HG02642 (cell line): ENCODE data around the gene DBP.
"Not testable (repeated sequence)": the region's sequence is repeated elsewhere in the genome, so short reads cannot be mapped to it uniquely, and the experiment has no call there.

ENCODE experiments used
- ATAC-seq: cut with Tn5 transposase; IDR thresholded peaks from one replicate; pipeline ENCODE4 v1.9.1; 2021; ENCODE audit warnings: mild to moderate bottlenecking; ENCODE audit not compliant: unreplicated experiment, poor library complexity

Gene DBP

GRCh38 chr19:48636859-48637448 is at the start of gene DBP:
TSS of gene DBP (minus strand) at chr19:48637379. CDS start at chr19:48636994, 385 bp downstream.
- ATAC-seq: no peak

DNA sequence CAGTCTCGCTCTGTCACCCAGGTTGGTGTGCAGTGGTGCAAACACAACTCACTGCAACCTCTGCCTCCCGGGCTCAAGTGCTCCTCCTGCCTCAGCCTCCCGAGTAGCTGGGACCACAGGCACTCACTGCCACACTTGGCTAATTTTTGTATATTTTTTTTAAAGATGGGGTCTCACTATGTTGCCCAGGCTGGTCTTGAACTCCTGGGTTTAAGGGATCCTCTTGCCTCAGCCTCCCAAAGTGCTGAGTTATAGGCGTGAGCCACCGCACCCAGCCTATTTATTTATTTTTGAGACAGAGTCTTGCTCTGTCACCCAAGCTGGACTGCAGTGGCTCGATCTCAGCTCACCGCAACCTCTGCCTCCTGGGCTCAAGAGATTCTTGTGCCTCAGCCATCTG is 49.5 kb upstream of the DBP start:
- ATAC-seq: not testable (repeated sequence)

GRCh38 chr19:48686088-48686487 is 48.9 kb upstream of the DBP start:
- ATAC-seq: no peak

DNA sequence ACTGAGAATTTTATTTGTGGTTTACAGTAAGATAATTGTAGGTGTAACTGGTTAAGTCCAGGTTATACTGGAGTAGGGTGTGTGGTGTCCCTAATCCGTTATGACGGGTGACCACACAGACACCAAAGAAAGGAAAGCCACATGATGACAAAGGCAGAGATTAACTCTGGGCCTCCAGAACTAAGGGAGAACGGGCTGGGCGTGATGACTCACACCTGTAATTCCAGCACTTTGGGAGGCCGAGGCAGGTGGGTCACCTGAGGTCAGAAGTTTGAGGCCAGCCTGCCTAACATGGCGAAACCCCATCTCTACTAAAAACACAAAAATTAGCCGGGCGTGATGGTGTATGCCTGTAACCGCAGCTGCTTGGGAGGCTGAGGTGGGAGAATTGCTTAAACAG is 48.4 kb upstream of the DBP start:
- ATAC-seq: no peak

DNA sequence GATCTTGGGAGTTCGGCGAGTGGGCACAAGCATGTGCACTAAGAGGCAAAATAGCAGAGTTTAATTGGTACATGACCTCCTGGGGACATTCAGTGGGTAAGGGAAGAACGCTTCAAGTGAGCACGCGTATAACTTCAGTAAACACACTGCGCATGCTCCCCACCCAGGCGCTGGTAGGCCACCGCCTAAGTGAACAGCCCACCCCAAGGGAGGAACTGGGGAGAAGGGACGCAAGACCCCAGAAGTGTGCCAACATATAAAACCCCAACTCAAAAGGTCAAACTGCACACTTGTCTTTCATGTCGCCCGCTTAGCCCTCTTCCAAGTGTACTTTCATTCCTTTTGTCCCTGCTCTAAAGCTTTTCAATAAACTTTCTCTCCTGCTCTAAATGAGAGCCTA is 46.2 kb upstream of the DBP start:
- no peak for ATAC-seq

- no peak for ATAC-seq
Measured at GRCh38 chr19:48681127-48681470, 43.9 kb upstream of the DBP start.

DNA sequence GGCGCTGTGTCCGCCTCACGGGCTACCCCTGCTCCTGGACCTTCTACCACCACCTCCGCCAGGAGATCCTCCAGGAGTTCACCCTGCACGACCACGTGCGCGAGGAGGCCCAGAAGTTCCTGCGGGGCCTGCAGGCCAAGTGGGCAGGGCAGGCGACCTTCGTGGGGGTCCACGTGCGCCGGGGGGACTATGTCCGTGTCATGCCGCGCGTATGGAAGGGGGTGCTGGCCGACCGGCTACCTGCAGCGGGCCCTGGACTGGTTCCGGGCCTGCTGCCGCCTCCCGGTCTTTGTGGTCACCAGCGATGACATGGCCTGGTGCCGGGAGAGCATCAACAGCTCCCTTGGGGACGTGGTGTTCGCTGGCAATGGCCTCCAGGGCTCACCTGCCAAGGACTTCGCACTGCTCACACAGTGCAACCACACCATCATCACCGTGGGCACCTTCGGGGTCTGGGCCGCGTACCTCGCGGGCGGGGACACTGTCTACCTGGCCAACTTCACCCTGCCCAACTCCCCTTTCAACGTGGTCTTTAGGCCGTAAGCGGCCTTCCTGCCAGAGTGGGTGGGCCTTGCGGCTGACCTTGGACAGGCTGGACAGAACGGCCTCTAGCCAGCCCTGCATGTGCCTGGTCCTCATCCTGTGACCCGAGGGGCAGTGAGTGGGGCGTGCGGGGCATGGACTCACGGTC is 43.4 kb upstream of the DBP start:
- ATAC-seq: no peak

DNA sequence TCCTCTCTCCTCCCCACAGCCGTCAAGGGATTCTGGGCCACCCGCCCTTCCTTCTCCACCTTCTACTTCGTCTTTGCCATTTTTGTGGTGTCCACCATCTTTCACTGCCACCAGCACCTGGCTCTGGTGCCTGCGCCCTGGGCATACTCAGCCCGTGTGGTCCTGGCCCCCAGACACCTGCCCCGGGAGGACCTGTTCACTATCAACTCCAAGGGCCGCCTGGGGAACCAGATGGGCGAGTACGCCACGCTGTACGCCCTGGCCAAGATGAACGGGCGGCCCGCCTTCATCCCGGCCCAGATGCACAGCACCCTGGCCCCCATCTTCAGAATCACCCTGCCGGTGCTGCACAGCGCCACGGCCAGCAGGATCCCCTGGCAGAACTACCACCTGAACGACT is 42.8 kb upstream of the DBP start:
- not testable (repeated sequence) for ATAC-seq

DNA sequence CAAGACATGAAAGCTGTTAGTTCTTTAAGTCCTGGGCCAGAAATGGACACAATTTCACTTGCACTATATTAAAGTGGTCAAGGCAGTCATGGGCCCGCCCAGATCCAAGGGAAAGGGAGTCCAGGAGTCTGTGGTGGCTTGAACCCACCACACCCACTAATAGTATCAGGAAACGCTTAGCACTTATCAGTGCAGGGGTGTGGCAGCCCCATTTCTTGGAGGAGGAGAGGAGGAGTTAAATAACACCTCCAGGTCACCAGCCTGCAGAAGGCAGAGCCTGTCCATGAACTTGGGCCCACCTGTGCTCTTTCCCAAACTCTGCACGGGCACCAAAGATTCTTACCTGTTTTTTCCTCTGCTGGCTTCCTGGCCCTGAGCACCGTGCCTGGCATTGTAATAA is 41.0 kb upstream of the DBP start:
- no peak for ATAC-seq

- no peak for ATAC-seq
Measured at GRCh38 chr19:48676887-48677286, 39.7 kb upstream of the DBP start.

- ATAC-seq: no peak
Measured at GRCh38 chr19:48676487-48676886, 39.3 kb upstream of the DBP start.

GRCh38 chr19:48674921-48675824 is 38.0 kb upstream of the DBP start:
- no peak for ATAC-seq

DNA sequence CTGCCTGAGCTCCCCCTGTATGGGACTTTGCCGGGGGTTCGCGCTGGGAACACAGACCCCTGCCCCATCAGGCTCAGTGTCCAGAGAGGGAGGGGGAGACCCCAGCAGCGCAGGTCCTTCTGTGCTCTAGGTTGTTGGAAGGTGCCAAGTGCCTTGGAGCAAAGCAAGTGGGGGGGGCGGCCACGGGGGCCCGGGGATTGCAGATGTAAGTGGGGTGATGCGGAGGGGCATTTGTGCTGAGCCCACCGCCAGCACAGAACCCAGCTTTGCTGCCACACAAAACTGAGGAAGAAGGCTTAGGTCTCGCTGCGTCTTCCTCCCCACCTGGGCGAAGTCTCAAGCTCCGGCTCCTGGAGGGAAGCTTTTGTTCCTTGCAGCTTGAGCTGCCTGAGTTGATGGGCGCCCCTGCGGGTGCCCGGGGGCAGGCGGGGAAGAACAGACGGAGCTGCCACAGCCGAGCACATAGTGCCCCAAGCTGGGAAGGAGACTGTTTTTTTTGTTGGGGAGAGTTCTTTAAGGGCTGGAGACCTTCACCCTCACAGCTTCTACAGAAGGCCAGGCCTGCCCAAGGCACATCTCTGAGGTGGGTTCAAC is 37.1 kb upstream of the DBP start:
- ATAC-seq: no peak

GRCh38 chr19:48673436-48674100 is 36.4 kb upstream of the DBP start:
- ATAC-seq: no peak

GRCh38 chr19:48672994-48673393 is 35.8 kb upstream of the DBP start, which contains the start of gene NTN5:
TSS of gene NTN5 (minus strand) at chr19:48673017. CDS start at chr19:48670986, 2,031 bp downstream.
- no peak for ATAC-seq

- no peak for ATAC-seq
Measured at GRCh38 chr19:48671446-48671995, 34.3 kb upstream of the DBP start.

DNA sequence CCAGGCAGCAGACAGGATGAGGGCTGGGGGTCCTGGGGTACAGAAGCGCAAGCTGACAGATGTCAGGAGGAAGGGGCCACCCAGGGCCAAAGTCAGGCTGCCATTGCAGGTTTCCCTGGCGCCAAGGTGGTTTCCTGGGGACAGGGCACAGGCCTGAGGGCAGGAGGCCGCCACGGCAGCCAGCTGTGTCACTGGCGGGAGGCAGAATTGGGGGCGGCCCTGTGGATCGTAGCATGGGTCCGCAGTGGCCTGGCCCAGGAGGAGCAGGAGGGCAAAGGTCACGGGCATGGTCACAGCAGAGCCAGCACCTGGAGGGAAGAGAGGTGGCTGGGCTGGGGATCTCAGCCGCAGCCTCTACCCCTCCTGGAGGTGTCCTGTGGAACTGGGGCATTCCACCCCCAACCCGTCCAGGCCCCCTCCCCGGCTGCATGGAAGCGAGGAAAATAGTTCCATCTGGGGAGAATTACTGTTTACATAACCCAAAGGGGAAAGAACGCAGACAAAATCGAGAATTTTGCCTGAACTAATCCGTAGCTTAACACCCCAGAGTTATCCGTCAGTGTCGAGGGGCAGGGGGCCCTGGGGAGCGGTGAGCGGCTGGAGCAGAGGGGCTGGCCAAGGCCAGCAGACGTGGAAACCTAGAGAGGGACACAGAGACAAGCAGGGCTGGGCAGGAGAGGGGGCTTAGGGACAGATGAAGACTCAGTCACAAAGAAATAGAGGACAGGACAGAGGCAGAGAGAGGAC is 33.7 kb upstream of the DBP start:
- ATAC-seq: no peak

GRCh38 chr19:48669903-48670668 is 32.9 kb upstream of the DBP start:
- ATAC-seq: no peak

GRCh38 chr19:48668761-48669160 is 31.6 kb upstream of the DBP start:
- no peak for ATAC-seq
